Left ventricle myocardium inferior (tissue), 1 donor: ENCODE measurements around the gene CYBA. TPM values are rescaled to one million over a fixed set of nuclear protein-coding genes. Genes with fewer than 3 reads are reported as not detected.

ENCODE experiments used
- DNase-seq: peaks from one replicate; pipeline ENCODE4 v3.0.0-alpha.2; 2020
- H3K27ac ChIP-seq: fragments of 200-600 bp; replicated peaks from 2 replicates; pipeline ENCODE4 v1.8.0; 2021
- H3K27me3 ChIP-seq: fragments of 200-600 bp; 2 replicates; pipeline ENCODE4 v1.8.0; 2021; ENCODE audit warnings: low read depth
- H3K36me3 ChIP-seq: fragments of 200-600 bp; 2 replicates; pipeline ENCODE4 v1.8.0; 2021
- H3K4me1 ChIP-seq: fragments of 200-600 bp; 2 replicates; pipeline ENCODE4 v1.8.0; 2021
- H3K4me3 ChIP-seq: fragments of 200-600 bp; 2 replicates; pipeline ENCODE4 v1.8.0; 2021; ENCODE audit warnings: mild to moderate bottlenecking, moderate library complexity
- H3K9me3 ChIP-seq: fragments of 200-600 bp; replicated peaks from 2 replicates; pipeline ENCODE4 v1.8.0; 2021
- CTCF ChIP-seq: fragments of 200-600 bp; IDR thresholded peaks from 2 replicates; pipeline ENCODE4 v1.8.0; 2021; ENCODE audit warnings: antibody characterized with exemption, mild to moderate bottlenecking, borderline replicate concordance
- intact Hi-C: fragments of 100-400 bp; cut with micrococcal nuclease; formaldehyde crosslinking; loops from one replicate; pipeline ENCODE4 v1.11.0; 2022
- total RNA-seq: library from RNA; stranded (reverse); fragmentation: NEBNext Ultra II Directional; extraction: Animal tissue kit (Norgen Biotek cat#: 25700); gene quantifications from one replicate; pipeline ENCODE4 v1.2.1, GENCODE V29; 2021
- donor health status: DM: no; HTN: yes; CAD: no; lungs with severe emphysema.

Gene CYBA
- total RNA-seq, 1 donor from 2014 or later = 42.6 TPM

DNA sequence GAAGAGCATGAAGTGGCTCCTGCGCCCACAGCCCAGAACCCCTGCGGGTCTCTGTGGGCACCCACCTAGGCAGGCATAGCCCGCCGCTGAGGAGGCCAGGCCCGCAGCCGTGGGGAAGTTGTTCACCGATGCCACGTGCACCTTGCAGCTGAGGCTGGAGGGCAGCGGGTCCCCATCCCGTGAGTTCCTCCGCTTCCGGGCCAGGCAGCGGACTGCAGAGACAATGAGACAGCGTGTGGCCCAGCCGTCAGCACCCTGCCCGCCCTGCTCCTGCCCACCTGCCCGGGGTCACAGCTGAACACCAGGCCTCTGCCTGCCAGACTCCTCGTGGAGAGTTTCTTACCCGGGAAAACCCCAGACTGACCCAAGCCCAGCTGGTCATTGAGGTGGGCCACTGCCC lies 6.5 kb upstream of the CYBA start:
- Histone ChIP-seq H3K36me3 (peaks cover 36% of the 10 kb centered on the region), H3K27me3 (no peaks in the 10 kb centered on the region), H3K4me1 (peaks cover 11% of the 10 kb centered on the region), H3K9me3 (no peaks in the 10 kb centered on the region), H3K27ac (no peak overlapping the region), H3K4me3 (no peak overlapping the region)
- TF ChIP-seq CTCF = no peak
- intact Hi-C loops = no loop called here
- DNase-seq = no peak

DNA sequence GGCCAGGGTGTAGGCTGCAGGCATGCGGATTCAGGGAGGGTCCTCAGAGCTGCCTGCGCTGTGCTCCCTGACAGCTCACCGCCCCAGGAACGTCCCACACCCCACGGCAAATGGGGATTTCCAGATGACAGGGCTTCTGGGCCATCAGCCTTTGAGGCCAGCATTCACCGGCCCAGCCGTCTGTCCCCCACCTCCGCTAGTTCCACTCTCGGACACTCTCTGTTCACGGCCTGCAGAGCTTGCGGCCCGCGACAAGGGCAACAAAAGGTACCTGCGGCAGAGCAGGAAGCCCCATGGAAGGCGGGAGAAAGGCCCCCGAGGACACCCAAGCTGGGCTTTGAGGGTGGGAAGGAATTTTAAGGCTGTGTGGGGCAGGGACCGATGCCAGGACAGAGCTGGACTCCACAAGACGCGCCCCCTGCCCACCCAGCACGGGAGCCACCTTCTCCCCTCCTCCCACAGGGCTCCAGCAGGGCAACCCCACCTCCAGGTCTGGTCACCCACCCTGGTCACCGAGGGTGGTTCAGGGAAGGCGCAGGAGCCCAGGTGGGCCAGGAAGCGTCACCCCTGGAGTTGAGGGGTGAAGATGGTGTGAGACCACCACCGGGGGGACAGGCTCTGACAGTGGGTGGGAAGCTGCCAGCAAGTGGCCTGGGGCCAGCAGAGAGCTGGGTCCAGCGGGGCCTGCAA lies 5.6 kb upstream of the CYBA start:
- no peaks in the 10 kb centered on the region for H3K27me3 ChIP-seq
- no peak for TF ChIP-seq CTCF

DNA sequence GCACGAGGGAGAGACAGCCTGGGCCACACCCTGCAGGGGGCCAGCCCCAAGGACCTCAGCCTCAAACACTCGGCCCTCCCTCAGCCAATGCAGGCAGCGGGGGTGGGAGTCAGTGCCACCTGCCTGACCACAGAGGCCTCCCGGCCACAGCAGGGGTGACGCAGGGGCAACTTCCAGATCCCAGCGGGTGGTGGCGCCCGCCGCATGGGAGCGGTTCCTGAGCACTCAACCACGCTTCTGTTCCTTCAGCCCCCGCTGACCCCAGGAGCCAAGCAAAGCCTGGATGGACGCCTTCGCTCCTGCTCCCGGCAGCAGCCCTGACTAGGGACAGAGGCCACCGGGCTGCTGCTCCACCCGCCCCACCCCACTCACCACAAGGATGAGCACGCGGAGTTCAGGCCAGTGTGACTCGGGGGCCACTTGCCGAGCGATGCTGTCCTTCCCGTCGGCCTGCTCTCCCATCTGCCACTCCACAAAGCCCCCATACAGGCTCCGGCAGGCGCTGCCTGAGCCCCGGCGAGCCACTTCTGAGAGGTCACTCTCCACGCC lies 5.0 kb upstream of the CYBA start:
- Histone ChIP-seq H3K27ac (no peak overlapping the region), H3K36me3 (peaks cover 36% of the 10 kb centered on the region), H3K9me3 (no peaks in the 10 kb centered on the region), H3K4me3 (no peak overlapping the region), H3K27me3 (no peaks in the 10 kb centered on the region), H3K4me1 (peaks cover 12% of the 10 kb centered on the region)
- no peak for TF ChIP-seq CTCF
- intact Hi-C loops = no loop called here
- no peak for DNase-seq

More for the DNA sequence above, 5.6 kb upstream of the CYBA start:
- peaks cover 36% of the 10 kb centered on the region for H3K36me3 ChIP-seq
- intact Hi-C loops = no loop called here
- no peak for DNase-seq
- no peak overlapping the region for H3K4me3 ChIP-seq
- no peaks in the 10 kb centered on the region for H3K9me3 ChIP-seq
- no peak overlapping the region for H3K27ac ChIP-seq
- peaks cover 7% of the 10 kb centered on the region for H3K4me1 ChIP-seq

DNA sequence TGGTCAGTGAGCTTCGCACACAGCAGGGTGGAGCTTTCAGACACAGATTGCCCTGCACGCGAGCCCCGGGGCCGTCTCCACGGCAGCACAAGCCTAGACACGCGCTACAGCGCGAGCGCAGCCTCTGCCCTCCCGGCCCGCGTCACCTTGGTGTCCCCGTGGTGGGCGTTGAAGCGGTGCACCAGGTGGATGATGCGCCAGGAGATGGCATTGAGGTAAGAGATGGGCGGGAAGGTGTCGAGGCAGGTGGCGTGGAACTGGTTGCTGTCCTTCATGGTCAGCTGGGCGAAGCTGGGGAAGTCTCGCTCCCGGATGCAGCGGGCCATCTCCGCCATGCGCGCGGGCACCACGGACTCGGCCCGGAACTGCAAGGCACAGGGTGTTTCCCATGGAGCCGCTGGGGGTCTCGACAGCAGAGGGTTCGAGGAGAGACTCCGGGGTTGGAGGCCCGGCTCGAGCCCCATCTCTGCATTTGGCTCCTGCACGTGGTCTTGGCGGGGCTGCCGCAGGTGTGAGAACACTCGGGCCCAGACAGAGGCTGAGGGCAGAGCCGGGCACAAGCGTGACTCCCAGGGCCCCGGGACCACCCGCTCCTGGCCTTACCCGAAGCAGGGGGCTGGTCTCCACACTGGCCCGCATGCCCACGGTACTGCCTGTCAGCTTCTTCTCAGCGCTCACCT lies 4.3 kb upstream of the CYBA start:
- Histone ChIP-seq H3K9me3 (no peaks in the 10 kb centered on the region), H3K27me3 (no peaks in the 10 kb centered on the region), H3K4me1 (peaks cover 18% of the 10 kb centered on the region), H3K27ac (no peak overlapping the region), H3K4me3 (no peak overlapping the region), H3K36me3 (peaks cover 36% of the 10 kb centered on the region)
- intact Hi-C loops = no loop called here
- no peak for DNase-seq
- TF ChIP-seq CTCF = no peak

GRCh38 chr16:88654363-88655052 lies 3.7 kb upstream of the CYBA start:
- Histone ChIP-seq H3K36me3 (peaks cover 36% of the 10 kb centered on the region), H3K27ac (no peak overlapping the region), H3K27me3 (no peaks in the 10 kb centered on the region), H3K4me1 (peaks cover 25% of the 10 kb centered on the region), H3K9me3 (no peaks in the 10 kb centered on the region), H3K4me3 (no peak overlapping the region)
- DNase-seq = no peak
- intact Hi-C loops = no loop called here
- no peak for TF ChIP-seq CTCF
